Neural cell (in vitro differentiated cells): Measurements from ENCODE around the gene DBR1.

Experiments
- EZH2 ChIP-seq: fragments of 200-600, 300-800 bp; shearing (Covaris generic), sonication (generic); IDR thresholded peaks from 2 replicates; pipeline ENCODE4 v1.6.1; 2014; ENCODE audit warnings: antibody characterized with exemption, low read length, borderline replicate concordance, mild to moderate bottlenecking; ENCODE audit not compliant: insufficient read depth, poor library complexity, severe bottlenecking
- RAD21 ChIP-seq: fragments of 450-650 bp; conservative IDR thresholded peaks from 2 replicates; pipeline ENCODE4 v1.6.1; 2014; ENCODE audit warnings: antibody characterized with exemption, mild to moderate bottlenecking, moderate library complexity
- TF ChIP-seq, protein P1 (sequence below): IDR thresholded peaks from 2 replicates; pipeline ENCODE4 v1.6.1; 2012; ENCODE audit warnings: borderline replicate concordance

DNA sequence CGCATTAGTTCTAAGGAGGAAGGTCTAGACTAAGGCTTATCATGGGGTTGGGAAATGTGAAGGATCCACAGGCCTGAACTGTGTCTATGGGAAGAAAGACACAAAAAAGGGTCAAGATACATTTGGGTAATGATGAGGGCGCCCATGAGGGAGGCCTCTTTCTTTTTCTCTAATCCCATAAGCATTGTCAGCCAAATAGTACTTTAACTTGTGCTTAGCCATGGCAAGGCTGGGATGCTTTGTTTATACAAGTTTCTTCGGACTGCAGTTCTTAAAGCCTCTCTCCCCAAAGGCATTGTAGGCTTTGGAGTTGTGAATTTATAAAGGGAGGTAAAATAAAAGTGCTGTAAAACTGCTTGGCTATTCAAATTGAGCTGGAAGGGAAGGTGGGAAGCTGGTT is 35.8 kb upstream of the DBR1 start:
- TF ChIP-seq EZH2 (no peak), RAD21 (no peak)
- TF ChIP-seq, protein P1, sequence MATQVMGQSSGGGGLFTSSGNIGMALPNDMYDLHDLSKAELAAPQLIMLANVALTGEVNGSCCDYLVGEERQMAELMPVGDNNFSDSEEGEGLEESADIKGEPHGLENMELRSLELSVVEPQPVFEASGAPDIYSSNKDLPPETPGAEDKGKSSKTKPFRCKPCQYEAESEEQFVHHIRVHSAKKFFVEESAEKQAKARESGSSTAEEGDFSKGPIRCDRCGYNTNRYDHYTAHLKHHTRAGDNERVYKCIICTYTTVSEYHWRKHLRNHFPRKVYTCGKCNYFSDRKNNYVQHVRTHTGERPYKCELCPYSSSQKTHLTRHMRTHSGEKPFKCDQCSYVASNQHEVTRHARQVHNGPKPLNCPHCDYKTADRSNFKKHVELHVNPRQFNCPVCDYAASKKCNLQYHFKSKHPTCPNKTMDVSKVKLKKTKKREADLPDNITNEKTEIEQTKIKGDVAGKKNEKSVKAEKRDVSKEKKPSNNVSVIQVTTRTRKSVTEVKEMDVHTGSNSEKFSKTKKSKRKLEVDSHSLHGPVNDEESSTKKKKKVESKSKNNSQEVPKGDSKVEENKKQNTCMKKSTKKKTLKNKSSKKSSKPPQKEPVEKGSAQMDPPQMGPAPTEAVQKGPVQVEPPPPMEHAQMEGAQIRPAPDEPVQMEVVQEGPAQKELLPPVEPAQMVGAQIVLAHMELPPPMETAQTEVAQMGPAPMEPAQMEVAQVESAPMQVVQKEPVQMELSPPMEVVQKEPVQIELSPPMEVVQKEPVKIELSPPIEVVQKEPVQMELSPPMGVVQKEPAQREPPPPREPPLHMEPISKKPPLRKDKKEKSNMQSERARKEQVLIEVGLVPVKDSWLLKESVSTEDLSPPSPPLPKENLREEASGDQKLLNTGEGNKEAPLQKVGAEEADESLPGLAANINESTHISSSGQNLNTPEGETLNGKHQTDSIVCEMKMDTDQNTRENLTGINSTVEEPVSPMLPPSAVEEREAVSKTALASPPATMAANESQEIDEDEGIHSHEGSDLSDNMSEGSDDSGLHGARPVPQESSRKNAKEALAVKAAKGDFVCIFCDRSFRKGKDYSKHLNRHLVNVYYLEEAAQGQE, result no peak
